GM18868 (cell line): ENCODE results near the gene PUS7L.

ENCODE experiments used
- ATAC-seq: cut with Tn5 transposase; IDR thresholded peaks from one replicate; pipeline ENCODE4 v1.9.1; 2021; ENCODE audit warnings: mild to moderate bottlenecking, moderate library complexity; ENCODE audit not compliant: unreplicated experiment

The PUS7L gene

DNA sequence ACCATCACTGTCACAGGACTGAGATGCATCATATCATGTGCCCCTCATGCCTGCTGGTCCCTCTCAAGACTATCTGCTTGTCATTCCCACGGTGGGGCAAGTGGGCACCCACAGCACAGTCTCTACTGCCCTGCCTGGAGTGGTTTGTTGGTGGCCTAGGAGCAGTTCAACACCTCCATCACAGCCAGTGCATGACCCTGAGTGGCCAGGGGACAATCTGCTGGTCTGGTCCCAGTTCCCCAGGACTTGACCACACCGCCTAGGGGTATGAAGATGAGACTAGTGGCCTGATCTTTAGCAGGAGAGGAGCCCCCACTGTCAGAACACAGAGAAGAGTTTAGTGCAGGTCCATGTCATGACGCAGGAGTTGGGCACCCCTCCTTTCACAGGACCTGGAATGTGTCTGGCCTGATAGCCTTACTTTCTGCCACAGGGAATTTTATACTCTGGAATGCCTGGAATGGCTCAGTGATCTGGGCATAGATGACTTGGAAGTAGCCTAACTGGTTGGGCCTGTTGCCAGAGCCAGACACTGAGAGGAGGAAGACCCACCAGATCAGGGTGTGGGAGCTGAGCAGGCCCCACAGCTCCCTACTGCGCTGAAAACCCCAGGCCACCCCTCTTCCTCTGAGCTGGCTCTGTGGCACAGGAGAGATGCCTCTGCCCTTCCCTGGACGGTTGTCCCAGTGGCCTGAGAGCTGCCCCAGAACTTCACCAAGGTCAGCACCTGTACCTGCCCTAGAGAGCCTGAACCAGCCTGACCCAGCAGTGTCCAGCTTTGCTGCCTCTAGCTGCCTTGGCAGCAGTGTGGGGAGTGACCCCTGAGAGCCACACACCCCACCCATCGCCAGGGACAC lies 83.3 kb downstream of the PUS7L start:
- ATAC-seq, result no peak

DNA sequence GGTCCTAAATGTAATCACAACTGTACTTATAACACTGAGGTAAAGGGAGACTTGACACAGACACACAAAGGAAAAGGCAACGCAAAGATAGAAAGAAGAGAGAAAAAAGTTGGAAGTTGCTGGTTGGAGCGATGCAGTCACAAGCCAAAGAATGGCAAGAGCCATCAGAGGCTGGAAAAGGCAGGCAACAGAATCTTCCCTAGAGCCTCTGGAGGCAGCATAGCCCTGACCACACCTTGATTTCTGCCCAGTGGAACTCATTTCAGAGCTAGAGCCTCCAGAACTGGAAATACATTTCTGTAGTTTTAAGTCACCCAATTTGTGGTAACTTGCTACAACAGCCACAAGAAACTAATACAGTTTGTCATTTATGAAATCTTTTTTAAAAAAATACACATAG lies 89.2 kb downstream of the PUS7L start:
- no peak for ATAC-seq
